ENCODE data around the gene SEMA5A. TPM values are rescaled to one million over a fixed set of nuclear protein-coding genes. Genes with fewer than 3 reads are reported as not detected.

Gene SEMA5A
- polyA plus RNA-seq, 3 donors, result not detected

DNA sequence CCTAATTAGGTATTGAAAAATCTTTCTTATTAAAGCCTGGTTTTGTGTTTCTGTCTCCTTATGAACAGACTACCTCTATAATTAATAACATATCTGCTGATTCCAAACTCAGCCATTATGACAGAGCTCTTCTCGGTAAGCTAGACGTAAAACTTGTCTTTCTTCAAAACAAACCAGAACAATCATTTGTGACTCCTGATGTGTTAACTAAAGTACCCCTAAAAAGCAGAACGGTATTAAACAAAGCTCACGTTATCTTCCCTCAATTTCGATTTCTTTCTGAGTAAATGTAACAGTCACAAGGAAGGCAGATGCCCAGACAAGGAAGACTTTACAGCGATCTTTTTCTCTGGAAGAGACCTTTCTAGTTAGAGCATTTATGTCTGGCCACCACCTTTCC lies 1.8 kb downstream of the SEMA5A start:
- no peak overlapping the region for H3K4me2 ChIP-seq (replicated peaks; ENCODE audit: extremely low read depth, low read length, poor library complexity, severe bottlenecking)
- no peaks in the 10 kb centered on the region for H3K9me3 ChIP-seq (replicated peaks in 1 of 2; ENCODE audit: control insufficient read depth in 1 of 2, insufficient read depth in 1 of 2, low read length in 2 of 2)
- H3K27ac Mint-ChIP-seq, result no peak overlapping the region
- no peaks in the 10 kb centered on the region for H3K4me1 ChIP-seq (ENCODE audit: control insufficient read depth in 1 of 2, insufficient read depth in 2 of 2, low read length in 2 of 2)
- no peak overlapping the region for H3K9ac ChIP-seq (ENCODE audit: insufficient read depth, low read length, poor library complexity, severe bottlenecking)
- no peaks in the 10 kb centered on the region for H3K36me3 ChIP-seq (replicated peaks in 1 of 2; ENCODE audit: control insufficient read depth in 1 of 2, insufficient read depth in 2 of 2, low read length in 2 of 2)
- H3K27me3 Mint-ChIP-seq (ENCODE audit: low read depth in 3 of 3), result peaks cover 33 to 54% (median 36%) of the 10 kb centered on the region in 3 donors
- no peaks in the 10 kb centered on the region for H4K20me1 ChIP-seq (ENCODE audit: insufficient read depth, low read length)
- H2AFZ ChIP-seq (ENCODE audit: insufficient read depth, low read depth, low read length, poor library complexity, severe bottlenecking), result no peak overlapping the region
- TF ChIP-seq CTCF (IDR thresholded peaks at IDR 0.05), result no peak
- no peak overlapping the region for H3K27ac ChIP-seq (ENCODE audit: low read depth in 1 of 2, low read length in 2 of 2)
- H3K4me1 Mint-ChIP-seq, result peaks cover 2% of the 10 kb centered on the region
- peaks cover 0 to 6% (median 4%) of the 10 kb centered on the region in 7 donors for H3K9me3 Mint-ChIP-seq
- peaks cover 0 to 3% of the 10 kb centered on the region in 2 donors for H3K36me3 Mint-ChIP-seq
- H3K4me3 ChIP-seq (replicated peaks in 1 of 3; ENCODE audit: low read depth in 2 of 3, low read length in 3 of 3), result no peak overlapping the region
- no peak for DNase-seq
- intact Hi-C loops (cut with micrococcal nuclease), result no loop called here
- 43% methylated on average over 3 of the region's 6 CpGs for WGBS (ENCODE audit: insufficient coverage)
- H3K27me3 ChIP-seq (ENCODE audit: control insufficient read depth in 2 of 2, insufficient read depth in 2 of 2, low read length in 2 of 2), result peaks cover 19 to 47% of the 10 kb centered on the region in 2 donors
- H3K4me3 Mint-ChIP-seq, result peak overlapping the region in 1 of 2 donors; percentile 47
- no peaks in the 10 kb centered on the region for H3K79me2 ChIP-seq (ENCODE audit: insufficient read depth, low read length)

DNA sequence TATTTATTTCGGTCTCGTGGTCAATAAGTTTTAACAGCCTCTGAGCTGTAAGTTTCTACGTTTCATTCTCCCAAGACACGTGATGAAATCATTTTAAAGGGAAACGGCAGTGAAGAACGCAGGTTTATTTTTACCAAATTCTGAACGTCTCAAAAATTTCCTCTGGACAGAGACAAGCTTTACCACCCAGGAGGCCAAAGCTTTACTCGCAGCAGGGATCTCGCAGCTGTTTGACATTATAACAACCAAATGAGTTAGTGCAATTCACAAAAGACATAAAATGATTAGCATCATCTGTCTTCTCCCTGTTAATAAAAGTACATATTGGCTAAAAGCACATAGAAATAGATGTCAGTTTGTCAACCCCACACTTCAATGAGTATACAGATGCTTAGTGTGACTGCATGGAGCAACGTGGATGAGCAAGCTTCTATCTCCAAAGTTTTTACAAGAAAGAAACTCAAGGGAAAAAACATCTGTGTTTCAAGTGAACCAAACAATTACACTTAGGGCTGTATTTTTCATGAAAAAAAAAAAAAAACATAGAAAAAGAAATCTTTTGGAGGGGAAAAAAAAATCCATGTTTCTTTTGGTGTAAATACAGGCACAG lies 2.5 kb downstream of the SEMA5A start:
- H3K27ac ChIP-seq (ENCODE audit: low read depth in 1 of 2, low read length in 2 of 2), result no peak overlapping the region
- no peak overlapping the region for H3K4me2 ChIP-seq (replicated peaks; ENCODE audit: extremely low read depth, low read length, poor library complexity, severe bottlenecking)
- H3K27ac Mint-ChIP-seq, result no peak overlapping the region
- intact Hi-C loops (cut with micrococcal nuclease), result no loop called here
- H3K27me3 ChIP-seq (ENCODE audit: control insufficient read depth in 2 of 2, insufficient read depth in 2 of 2, low read length in 2 of 2), result peaks cover 19 to 47% of the 10 kb centered on the region in 2 donors
- H3K79me2 ChIP-seq (ENCODE audit: insufficient read depth, low read length), result no peaks in the 10 kb centered on the region
- H3K9me3 Mint-ChIP-seq, result peaks cover 0 to 6% (median 4%) of the 10 kb centered on the region in 7 donors
- no peak overlapping the region for H3K4me3 ChIP-seq (replicated peaks in 1 of 3; ENCODE audit: low read depth in 2 of 3, low read length in 3 of 3)
- H3K9me3 ChIP-seq (replicated peaks in 1 of 2; ENCODE audit: control insufficient read depth in 1 of 2, insufficient read depth in 1 of 2, low read length in 2 of 2), result no peaks in the 10 kb centered on the region
- H3K27me3 Mint-ChIP-seq (ENCODE audit: low read depth in 3 of 3), result peaks cover 33 to 54% (median 36%) of the 10 kb centered on the region in 3 donors
- 81% methylated on average over 5 of the region's 10 CpGs for WGBS (ENCODE audit: insufficient coverage)
- H3K4me1 Mint-ChIP-seq, result peaks cover 2% of the 10 kb centered on the region
- H3K9ac ChIP-seq (ENCODE audit: insufficient read depth, low read length, poor library complexity, severe bottlenecking), result no peak overlapping the region
- H4K20me1 ChIP-seq (ENCODE audit: insufficient read depth, low read length), result no peaks in the 10 kb centered on the region
- TF ChIP-seq CTCF (IDR thresholded peaks at IDR 0.05), result no peak
- H2AFZ ChIP-seq (ENCODE audit: insufficient read depth, low read depth, low read length, poor library complexity, severe bottlenecking), result no peak overlapping the region
- peaks cover 0 to 3% of the 10 kb centered on the region in 2 donors for H3K36me3 Mint-ChIP-seq
- H3K4me3 Mint-ChIP-seq, result peak overlapping the region in 1 of 2 donors; percentile 9
- H3K4me1 ChIP-seq (ENCODE audit: control insufficient read depth in 1 of 2, insufficient read depth in 2 of 2, low read length in 2 of 2), result no peaks in the 10 kb centered on the region
- DNase-seq, result no peak
- no peaks in the 10 kb centered on the region for H3K36me3 ChIP-seq (replicated peaks in 1 of 2; ENCODE audit: control insufficient read depth in 1 of 2, insufficient read depth in 2 of 2, low read length in 2 of 2)
